Cardiac muscle cell (in vitro differentiated cells and primary cell): ENCODE results near the gene TMEM121. TPM values are rescaled to one million over a fixed set of nuclear protein-coding genes. Genes with fewer than 3 reads are reported as not detected.
"Not testable (repeated sequence)": the region's sequence is repeated elsewhere in the genome, so short reads cannot be mapped to it uniquely, and the experiment has no call there.

Source experiments
- DNase-seq, 2 donors: peaks; one replicate each; pipeline versions ENCODE4 v3.0.0 to v3.0.0-alpha.2; 2010 to 2017; ENCODE audit warnings: low read depth in 1 of 2, low spot score in 1 of 2
- H3K27ac ChIP-seq: fragments of 200-600 bp; sonication (generic); 2 replicates; pipeline ENCODE4 v1.5.1; 2016
- H3K27me3 ChIP-seq: fragments of 200-600 bp; sonication (generic); 2 replicates; pipeline ENCODE4 v1.6.0; 2016; ENCODE audit warnings: control low read depth
- H3K36me3 ChIP-seq: fragments of 200-600 bp; sonication (generic); 2 replicates; pipeline ENCODE4 v1.5.1; 2016; ENCODE audit warnings: control low read depth
- H3K4me1 ChIP-seq: fragments of 200-600 bp; sonication (generic); 2 replicates; pipeline ENCODE4 v1.8.1; 2017; ENCODE audit warnings: low read depth, mild to moderate bottlenecking, mixed run types
- H3K4me3 ChIP-seq: fragments of 200-600 bp; sonication (generic); 2 replicates; pipeline ENCODE4 v1.5.1; 2016; ENCODE audit warnings: mild to moderate bottlenecking
- H3K9me3 ChIP-seq: fragments of 200-600 bp; sonication (generic); 2 replicates; pipeline ENCODE4 v1.5.1; 2017; ENCODE audit warnings: low read depth, mild to moderate bottlenecking, control low read depth
- polyA plus RNA-seq: library from polyadenylated mRNA; unstranded; fragments of >200 nt; fragmentation: Nextera tagmentation; extraction: Ambion mirVana; gene quantifications from 2 replicates; pipeline ENCODE4 v1.2.1, GENCODE V29; 2016
- total RNA-seq: library from RNA; depleted of rRNA; stranded (reverse); fragments of >200 nt; gene quantifications from 2 replicates; pipeline ENCODE4 v1.2.3, GENCODE V29; 2016
- TF ChIP-seq, protein P1 (sequence below): IDR thresholded peaks from 2 replicates; pipeline ENCODE4 v1.5.1; 2012; ENCODE audit warnings: low read depth, mild to moderate bottlenecking, low read length

The TMEM121 gene
- total and polyA plus RNA-seq, 2 experiments from 2014 or later: 4.4 to 8.8 TPM

DNA sequence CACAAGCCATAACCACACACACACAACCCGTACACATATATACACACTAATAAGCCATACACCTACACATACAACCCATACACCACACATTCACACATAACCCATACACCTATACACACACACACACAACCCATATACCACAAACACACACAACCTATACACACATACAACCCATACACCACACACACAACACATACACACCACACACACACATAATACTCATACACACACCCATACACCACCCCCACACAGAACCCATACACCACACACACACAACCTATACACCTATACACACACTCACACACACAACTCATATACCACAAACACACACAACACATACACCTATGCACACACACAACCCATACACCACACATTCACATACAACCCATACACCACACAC is 44.1 kb downstream of the TMEM121 start:
- no peaks in the 10 kb centered on the region for H3K4me1 ChIP-seq
- no peaks in the 10 kb centered on the region for H3K36me3 ChIP-seq
- TF ChIP-seq, protein P1, sequence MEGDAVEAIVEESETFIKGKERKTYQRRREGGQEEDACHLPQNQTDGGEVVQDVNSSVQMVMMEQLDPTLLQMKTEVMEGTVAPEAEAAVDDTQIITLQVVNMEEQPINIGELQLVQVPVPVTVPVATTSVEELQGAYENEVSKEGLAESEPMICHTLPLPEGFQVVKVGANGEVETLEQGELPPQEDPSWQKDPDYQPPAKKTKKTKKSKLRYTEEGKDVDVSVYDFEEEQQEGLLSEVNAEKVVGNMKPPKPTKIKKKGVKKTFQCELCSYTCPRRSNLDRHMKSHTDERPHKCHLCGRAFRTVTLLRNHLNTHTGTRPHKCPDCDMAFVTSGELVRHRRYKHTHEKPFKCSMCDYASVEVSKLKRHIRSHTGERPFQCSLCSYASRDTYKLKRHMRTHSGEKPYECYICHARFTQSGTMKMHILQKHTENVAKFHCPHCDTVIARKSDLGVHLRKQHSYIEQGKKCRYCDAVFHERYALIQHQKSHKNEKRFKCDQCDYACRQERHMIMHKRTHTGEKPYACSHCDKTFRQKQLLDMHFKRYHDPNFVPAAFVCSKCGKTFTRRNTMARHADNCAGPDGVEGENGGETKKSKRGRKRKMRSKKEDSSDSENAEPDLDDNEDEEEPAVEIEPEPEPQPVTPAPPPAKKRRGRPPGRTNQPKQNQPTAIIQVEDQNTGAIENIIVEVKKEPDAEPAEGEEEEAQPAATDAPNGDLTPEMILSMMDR: no peak
- no peak overlapping the region for H3K27ac ChIP-seq
- no peaks in the 10 kb centered on the region for H3K9me3 ChIP-seq
- DNase-seq: no peak
- H3K4me3 ChIP-seq: no peak overlapping the region
- H3K27me3 ChIP-seq: no peaks in the 10 kb centered on the region

DNA sequence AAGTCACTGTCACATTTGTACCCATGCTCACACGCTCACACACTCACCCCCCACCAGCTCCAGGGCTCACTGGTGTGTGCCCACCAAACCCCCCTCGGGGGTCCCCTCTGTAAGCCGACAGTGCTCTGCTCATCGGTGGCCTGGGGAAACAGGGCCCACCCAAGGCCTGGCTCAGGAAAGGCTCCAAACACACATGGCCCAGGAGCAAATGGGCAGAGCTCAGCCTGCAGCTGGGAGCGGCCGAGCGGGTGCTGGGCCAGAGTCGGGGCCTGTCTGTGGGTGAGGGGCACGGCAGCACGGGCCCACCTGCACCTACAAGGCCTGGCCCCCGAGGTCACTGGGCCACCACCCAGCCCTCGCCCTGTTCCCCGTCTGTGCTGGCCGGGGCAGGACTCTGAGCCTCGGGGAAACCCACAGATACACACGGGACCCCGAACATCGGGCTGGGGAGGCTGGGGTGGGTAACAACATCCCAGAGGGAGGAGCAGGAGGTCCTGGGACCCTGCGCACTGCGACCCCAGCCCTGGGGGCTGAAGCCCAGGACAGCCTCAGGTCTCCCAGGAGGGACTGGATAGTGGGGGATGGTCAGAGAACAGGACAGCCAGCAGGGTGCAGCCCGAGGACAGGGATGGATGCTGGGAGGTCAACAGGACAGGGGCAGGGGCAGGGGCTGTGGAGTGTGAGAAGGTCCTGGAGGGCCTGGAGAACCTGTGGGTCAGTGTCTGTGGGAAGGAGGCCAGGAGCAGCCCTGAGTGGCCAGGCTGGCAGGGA is 45.0 kb downstream of the TMEM121 start:
- not testable (repeated sequence) for H3K4me1 ChIP-seq, DNase-seq, H3K27me3 ChIP-seq, H3K36me3 ChIP-seq, H3K9me3 ChIP-seq, H3K4me3 ChIP-seq, H3K27ac ChIP-seq

DNA sequence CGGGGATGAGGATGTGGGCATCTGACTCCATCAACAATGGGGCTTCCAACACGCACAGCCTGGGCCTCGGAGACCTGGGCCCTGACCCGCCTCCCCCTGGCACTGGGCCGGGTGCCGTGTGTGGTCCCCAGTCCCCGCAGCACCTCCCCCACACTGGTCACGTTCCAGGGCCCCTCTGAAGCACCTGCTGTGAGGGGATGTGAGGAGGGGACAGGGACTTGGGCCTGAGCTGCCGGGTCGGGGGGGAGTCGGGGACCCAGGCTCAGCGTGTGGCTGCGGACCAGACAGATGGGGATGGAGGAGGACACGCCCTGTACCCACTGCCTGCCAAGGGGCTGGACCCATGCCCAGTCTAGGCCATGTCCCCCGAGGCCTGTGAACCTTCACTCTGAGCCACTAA is 45.7 kb downstream of the TMEM121 start:
- not testable (repeated sequence) for H3K36me3 ChIP-seq, H3K27ac ChIP-seq, H3K27me3 ChIP-seq, H3K9me3 ChIP-seq, H3K4me1 ChIP-seq, H3K4me3 ChIP-seq, DNase-seq

DNA sequence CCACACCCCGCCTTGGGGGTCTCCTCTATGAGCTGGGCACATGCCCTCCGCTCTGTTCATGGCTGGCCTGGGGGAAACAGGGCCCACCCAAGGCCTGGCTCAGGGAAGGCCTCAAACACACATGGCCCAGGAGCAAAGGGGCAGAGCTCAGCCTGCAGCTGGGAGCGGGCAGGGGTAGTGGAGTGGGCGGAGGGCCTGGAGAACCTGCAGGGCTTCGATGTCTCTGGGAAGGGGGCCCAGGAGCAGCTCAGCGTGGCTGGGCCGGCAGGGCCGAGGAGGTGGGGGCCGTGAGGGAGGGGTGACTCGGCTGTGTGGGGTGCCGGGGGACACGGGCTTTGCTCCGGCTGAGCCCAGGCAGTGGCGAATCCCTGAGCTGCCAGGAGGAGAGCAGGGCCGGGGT is 47.5 kb downstream of the TMEM121 start:
- not testable (repeated sequence) for H3K27me3 ChIP-seq, H3K4me3 ChIP-seq, H3K27ac ChIP-seq, DNase-seq, H3K36me3 ChIP-seq, H3K9me3 ChIP-seq, H3K4me1 ChIP-seq

DNA sequence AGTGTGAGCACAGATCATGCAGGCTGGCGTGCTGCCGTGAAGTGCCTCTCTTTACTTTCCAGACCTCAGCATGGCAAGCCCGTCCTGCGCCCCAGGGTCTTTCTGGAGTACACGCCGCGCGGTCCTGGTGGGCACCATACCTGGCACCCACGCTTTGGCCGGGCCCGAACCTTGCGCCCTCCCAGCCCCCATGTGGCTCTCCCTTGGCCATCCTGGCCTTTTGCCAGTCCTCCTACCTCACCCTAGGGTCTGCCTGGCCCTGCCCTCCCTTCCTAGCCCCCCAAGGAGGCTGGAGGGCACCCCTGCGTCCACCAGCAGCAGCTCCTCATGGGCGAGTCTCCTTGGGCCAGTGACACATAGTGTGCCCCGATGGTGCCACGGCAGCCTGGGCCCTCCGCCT is 48.0 kb downstream of the TMEM121 start:
- H3K36me3 ChIP-seq, H3K4me1 ChIP-seq, DNase-seq, H3K4me3 ChIP-seq, H3K27me3 ChIP-seq, H3K27ac ChIP-seq, H3K9me3 ChIP-seq: not testable (repeated sequence)

DNA sequence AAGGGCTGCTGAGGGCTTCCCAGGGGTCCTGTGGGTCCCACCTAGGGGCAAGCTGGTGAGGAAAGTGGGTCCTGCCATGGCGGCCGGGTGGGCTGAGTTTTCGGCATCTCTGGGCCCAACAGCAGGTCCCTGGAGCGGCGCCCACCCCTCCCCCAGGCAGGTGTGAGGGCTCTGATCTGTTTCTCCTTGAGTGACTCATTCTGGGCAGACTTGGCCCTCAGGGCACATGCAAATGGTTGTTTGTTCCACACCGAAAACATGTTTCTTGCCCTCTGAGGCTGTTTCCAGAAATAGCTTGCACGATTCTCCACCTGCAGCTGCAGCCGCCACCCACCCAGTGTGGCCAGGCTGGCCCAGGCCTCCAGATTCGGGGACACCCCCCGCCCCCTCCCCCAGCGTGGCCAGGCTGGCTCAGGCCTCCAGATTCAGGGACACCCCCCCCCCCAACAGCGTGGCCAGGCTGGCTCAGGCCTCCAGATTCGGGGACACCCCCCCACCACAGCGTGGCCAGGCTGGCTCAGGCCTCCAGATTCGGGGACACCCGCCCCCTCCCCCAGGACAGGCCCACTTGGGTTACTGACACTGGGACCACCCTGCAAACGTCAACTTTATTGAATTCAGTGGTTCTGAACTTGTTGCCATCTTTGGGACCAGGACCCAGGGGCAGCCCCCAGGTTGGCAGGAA is 48.8 kb downstream of the TMEM121 start:
- DNase-seq: not testable (repeated sequence)

DNA sequence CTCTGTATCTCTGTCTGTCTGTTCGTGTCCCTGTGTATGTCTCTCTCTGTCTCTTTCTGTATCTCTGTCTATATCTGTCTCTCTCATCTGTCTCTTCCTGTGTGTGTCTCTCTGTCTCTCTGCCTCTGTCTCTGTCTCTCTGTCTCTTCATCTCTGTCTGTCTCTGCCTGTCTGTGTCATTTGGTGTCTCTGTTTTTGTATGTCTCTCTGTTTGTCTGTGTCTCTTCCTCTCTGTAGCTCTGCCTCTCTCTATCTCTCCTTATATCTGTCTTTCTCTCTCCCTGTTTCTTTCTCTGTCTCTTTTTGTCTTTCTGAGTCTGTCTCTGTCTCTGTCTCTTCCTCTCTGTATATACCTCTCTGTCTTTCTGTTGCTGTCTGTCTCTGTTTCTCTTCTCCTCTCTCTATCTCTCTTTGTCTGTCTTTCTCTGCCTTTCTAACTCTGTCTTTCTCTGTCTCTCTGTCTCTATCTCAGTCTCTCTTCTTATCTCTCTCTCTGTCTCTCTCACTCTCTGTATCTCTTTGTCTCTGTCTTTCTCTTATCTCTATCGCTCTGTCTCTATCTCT is 50.2 kb downstream of the TMEM121 start:
- DNase-seq: no peak
- H3K27me3 ChIP-seq: no peaks in the 10 kb centered on the region
- TF ChIP-seq, protein P1: no peak
- no peaks in the 10 kb centered on the region for H3K36me3 ChIP-seq
- no peak overlapping the region for H3K4me3 ChIP-seq
- H3K4me1 ChIP-seq: no peaks in the 10 kb centered on the region
- no peaks in the 10 kb centered on the region for H3K9me3 ChIP-seq
- H3K27ac ChIP-seq: no peak overlapping the region

More for the DNA sequence above, 48.8 kb downstream of the TMEM121 start:
- H3K4me1 ChIP-seq, H3K36me3 ChIP-seq, H3K27me3 ChIP-seq, H3K4me3 ChIP-seq, H3K27ac ChIP-seq, H3K9me3 ChIP-seq: not testable (repeated sequence)

DNA sequence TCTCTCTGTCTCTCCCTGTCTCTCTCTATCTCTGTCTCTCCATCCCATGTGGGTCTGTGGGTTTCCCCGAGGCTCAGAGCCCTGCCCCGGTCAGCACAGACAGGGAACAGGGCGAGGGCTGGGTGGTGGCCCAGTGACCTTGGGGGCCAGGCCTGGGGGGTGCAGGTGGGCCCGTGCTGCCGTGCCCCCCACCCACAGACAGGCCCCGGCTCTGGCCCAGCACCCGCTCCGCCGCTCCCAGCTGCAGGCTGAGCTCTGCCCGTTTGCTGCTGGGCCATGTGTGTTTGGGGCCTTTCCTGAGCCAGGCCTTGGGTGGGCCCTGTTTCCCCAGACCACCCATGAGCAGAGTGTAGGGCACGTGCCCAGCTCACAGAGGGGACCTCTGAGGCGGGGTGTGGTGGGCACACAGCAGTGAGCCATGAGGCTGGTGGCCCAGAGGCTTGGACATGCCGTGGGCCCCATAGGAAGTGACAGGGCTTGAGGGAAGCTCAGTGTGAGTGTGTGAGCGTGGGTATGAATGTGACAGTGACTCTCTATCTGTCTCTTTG is 51.0 kb downstream of the TMEM121 start:
- TF ChIP-seq, protein P1: no peak
- Histone ChIP-seq H3K27ac (no peak overlapping the region), H3K36me3 (no peaks in the 10 kb centered on the region), H3K9me3 (no peaks in the 10 kb centered on the region), H3K4me1 (no peaks in the 10 kb centered on the region), H3K27me3 (no peaks in the 10 kb centered on the region), H3K4me3 (no peak overlapping the region)
- no peak for DNase-seq
